HT1080 (cell line): Measurements from ENCODE around the gene SDK1. TPM values are rescaled to one million over a fixed set of nuclear protein-coding genes. Genes with fewer than 3 reads are reported as not detected.

Experiments used
- DNase-seq: peaks from one replicate; pipeline ENCODE4 v3.0.0-alpha.2; 2015; ENCODE audit warnings: low read depth
- total RNA-seq: library from RNA; depleted of rRNA; stranded (reverse); fragments of >200 nt; shearing (Covaris generic); gene quantifications from 2 replicates; pipeline ENCODE4 v1.2.3, GENCODE V29; 2014

The SDK1 gene
- total RNA-seq, 1 experiment from 2014 or later = 1.2 TPM

DNA sequence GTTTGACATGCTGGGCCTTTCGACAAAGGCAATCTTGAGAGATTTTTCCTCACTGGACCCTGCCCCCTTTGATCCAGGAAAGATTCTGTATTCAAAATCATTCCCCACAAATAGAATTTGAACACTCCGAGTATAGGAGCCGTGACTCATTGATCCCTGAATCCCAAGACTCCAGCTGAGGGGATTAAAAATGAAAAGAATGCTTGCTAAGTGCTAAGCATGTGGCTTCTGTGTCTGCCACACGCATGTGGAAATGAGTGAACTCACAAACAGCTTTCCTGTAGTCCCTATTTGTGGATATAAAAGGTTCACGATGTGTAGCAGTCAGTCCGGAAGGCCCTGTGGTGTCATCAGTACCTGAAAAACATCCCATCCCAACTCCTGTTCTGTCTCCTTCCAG is 674.3 kb downstream of the SDK1 start:
- DNase-seq = no peak

GRCh38 chr7:3977391-3977790 is 676.3 kb downstream of the SDK1 start:
- no peak for DNase-seq

- DNase-seq = no peak
Measured at GRCh38 chr7:3978839-3979238, 677.8 kb downstream of the SDK1 start.

- DNase-seq = no peak
Measured at GRCh38 chr7:3979611-3980299, 678.7 kb downstream of the SDK1 start.

GRCh38 chr7:3980300-3980643 is 679.2 kb downstream of the SDK1 start:
- DNase-seq = peak; percentile 42

DNA sequence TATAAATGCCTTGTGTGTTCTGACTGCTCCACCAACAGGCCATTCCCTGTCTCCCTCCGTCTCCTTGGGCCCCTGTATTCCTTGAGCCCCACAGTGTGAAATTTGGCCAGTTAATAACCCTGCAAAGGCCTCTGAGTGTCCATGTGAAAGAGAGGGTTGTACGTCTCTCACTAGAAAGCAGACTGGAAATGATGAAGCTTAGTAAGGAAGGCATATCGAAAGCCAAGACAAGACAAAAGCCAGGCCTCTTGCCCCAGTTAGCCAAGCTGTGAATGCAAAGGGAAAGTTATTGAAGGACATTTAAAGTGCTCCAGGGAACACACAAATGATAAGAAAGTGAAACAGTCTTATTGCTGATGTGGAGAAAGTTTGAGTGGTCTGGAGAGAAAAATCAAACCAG is 680.2 kb downstream of the SDK1 start:
- no peak for DNase-seq

GRCh38 chr7:3984456-3984855 is 683.4 kb downstream of the SDK1 start:
- no peak for DNase-seq

- no peak for DNase-seq
Measured at GRCh38 chr7:3986927-3987326, 685.9 kb downstream of the SDK1 start.

DNA sequence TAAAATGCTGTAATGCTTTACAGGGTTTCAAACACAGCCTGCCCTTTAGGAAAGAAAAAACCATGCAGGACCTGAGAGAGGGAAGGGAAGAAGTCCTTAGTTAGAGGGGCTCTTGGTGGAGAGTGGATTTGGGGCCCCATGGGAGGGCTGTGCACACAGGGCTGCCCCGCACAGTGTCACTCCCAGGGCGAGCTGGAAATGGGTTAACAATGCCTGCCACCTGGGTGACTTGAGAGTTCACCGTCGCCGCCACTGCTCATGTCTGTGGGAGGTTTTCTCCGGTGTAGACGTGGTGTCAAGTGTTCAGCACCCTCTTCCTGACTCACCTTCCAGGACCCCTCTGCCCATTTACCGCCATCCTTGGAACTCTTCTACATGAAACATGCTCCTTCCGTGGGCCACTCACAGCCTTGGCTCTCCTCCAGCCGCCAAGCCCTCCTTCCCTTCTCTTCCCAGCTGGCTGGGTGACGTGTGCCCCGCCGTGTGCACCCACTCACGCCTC is 686.4 kb downstream of the SDK1 start:
- DNase-seq = no peak

GRCh38 chr7:3989723-3990122 is 688.7 kb downstream of the SDK1 start:
- DNase-seq = no peak

DNA sequence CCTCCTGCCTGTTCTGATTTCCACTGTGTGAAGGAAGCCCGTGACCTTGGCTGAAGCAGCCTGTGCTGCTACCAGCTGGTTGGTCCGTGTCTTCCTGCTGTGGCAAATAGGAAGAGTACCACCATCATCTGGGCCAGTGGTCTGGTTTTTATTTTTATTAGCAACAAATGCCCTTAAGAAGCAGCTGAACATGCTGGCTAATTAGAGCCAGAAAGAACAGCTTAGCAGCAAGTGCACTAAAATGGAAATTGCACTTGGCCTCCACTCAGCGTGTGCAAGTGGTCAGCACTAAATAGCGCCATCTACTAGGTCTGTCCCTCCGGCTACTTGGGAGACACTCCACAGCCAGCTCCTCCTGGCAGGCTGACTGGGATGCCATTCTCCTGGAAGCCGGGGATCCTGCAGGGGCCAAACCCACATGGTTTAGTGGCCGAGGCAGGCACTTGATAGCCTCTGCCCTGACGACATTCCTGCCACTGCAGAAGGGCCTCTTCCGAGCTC is 690.7 kb downstream of the SDK1 start:
- DNase-seq = no peak

DNA sequence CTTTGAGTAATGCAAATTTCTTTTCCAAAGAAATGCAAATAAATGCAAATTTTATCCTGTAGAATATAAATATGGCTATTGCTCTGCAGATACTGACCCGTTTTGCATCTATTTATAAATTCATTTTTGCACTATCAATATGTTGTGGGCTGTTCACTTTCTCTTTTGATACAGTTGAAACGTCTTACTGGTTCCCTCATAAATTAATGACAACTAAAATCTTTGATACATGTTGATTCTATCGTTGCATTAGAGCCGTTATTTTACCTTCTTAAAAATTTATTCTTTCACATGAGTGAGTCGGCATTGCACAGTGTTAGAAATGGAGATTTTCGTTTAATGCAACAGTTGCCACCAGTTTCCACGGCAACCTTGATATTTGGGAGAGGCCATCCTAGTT is 691.8 kb downstream of the SDK1 start:
- DNase-seq = no peak

DNA sequence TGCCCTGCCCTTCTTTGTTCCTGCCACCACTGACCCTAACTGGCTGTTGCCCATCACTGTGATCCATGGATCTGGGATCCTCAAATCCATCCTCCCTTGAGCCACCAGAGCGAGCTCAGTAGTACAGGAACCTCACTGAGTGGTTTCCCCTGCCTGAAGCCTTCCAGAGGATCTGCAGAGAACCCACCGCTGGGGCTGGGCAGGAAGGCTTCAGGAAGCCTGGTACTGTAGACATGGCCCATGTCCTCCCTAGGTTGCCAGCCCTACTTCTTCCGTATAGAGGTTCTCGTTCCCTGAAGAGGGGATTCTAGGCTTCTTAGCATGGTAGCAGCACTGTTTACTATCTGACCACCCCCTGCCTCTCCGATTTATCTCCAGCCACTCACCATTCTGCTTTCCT is 693.7 kb downstream of the SDK1 start:
- DNase-seq = no peak

GRCh38 chr7:3995187-3995586 is 694.1 kb downstream of the SDK1 start:
- no peak for DNase-seq

GRCh38 chr7:3998060-3998459 is 697.0 kb downstream of the SDK1 start:
- DNase-seq = no peak

DNA sequence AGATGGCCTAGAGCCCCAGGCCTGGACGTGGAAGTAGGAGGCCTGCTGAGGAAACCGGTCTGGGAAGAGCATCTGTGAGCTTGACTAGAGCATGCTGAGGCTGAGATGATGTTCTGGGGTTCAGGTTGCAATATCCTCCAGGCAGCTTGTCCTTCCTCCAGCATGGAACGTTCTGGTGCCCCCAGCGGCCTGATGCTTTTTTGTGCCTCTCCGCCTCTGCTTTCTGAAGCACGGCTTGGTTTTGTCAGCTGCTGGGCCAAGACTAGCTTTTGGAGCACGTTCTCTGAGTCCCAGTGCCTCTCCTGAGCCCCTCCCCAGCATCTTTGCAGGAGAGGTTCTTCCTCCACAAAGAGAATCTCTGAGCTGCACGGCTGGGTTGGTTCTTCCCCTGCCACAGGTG is 699.1 kb downstream of the SDK1 start:
- no peak for DNase-seq

- DNase-seq = no peak
Measured at GRCh38 chr7:4000934-4001333, 699.9 kb downstream of the SDK1 start.

- no peak for DNase-seq
Measured at GRCh38 chr7:4001742-4002141, 700.7 kb downstream of the SDK1 start.

- DNase-seq = peak; percentile 25
Measured at GRCh38 chr7:4003503-4003902, 702.5 kb downstream of the SDK1 start.

- no peak for DNase-seq
Measured at GRCh38 chr7:4006687-4007086, 705.6 kb downstream of the SDK1 start.

DNA sequence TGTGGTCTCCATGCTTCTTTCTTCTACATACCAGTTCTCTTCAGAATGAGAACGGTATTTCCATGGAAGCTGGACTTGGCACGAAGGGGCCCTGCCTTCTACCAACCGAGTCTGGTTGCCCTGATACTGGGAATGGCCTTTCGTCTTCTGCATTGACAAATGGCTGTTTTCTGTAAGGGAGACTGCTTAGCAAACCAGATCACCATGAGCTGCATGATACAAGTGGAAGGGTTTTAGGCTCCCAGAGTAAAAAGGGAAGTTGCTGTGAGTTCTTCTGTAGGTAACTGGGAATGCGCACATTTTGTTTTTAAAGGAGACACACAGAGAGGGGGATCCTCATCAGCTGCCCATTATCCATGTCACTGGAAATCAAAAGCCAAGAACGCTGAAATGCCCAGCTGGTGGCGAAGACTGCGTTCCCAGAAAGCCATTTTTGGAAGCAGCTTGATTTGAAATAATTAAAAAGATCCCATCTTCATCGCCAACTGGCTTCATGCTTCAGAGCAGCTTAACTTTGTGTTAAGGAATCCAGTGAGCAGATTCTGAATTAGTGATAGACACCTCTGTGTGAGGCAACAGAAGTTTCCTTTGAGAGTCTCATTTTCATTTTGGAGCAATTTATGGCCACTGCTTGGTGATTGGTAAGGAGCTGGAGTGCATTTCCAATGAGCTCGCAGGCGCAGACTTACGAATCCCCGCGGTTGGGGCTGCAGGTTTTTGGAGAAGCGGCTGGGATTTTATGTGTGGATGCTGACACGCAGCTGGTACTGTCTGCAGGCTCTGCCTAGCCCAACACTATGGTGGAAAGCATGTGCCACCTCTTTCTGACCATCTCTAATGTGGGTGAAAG is 708.4 kb downstream of the SDK1 start:
- DNase-seq = no peak

- no peak for DNase-seq
Measured at GRCh38 chr7:4010061-4010605, 709.1 kb downstream of the SDK1 start.
